ENCODE results near the gene PXDN.

Gene PXDN

DNA sequence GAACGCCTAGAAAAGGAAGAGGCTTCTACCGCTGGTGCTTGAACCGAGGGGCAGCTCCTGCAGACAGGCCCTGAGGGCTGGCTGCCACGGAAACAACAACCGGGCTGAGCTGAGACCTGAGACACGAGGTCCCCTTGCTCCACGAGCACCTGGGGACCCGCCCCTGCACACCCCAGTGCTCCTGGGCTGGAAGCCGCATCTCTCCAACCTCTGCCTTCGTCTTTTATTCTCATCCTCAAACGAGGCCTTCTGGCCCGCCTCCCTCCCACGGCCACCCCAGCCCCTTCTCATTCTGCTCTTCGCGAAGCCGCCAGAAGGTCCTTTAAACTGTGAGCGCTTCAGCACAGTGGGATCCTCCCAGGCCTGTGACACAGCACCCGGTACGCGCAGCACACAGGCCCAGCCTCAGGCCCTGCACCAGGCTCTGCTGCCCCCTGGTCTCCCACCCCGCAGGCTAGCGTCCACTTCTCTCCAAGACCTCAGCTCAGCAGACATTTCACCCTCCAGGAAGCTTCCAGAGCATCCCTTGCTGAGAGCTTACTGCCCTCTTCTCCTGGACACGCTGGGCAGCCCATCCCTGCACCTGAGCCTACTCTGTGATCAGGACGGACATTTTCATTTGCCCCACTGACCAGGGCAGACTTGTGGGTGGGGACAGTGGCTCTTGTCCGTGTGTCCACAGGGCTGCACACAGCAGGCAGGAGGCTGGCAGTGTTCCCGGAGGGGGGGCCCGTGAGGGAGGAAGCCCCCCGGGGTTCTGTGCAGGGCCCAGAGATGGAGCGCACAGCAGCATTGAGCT lies 149.7 kb downstream of the PXDN start:
- DNase-seq (ENCODE audit: low spot score), result no peak

- DNase-seq (ENCODE audit: low spot score), result no peak
These were observed 150.3 kb downstream of the PXDN start for GRCh38 chr2:1594123-1594372.

- no peak for DNase-seq (ENCODE audit: low spot score)
These were observed 150.8 kb downstream of the PXDN start for GRCh38 chr2:1593371-1594122.

GRCh38 chr2:1591978-1592907 lies 152.1 kb downstream of the PXDN start:
- DNase-seq (ENCODE audit: low spot score), result no peak

GRCh38 chr2:1591461-1591770 lies 152.9 kb downstream of the PXDN start:
- DNase-seq (ENCODE audit: low spot score), result no peak

DNA sequence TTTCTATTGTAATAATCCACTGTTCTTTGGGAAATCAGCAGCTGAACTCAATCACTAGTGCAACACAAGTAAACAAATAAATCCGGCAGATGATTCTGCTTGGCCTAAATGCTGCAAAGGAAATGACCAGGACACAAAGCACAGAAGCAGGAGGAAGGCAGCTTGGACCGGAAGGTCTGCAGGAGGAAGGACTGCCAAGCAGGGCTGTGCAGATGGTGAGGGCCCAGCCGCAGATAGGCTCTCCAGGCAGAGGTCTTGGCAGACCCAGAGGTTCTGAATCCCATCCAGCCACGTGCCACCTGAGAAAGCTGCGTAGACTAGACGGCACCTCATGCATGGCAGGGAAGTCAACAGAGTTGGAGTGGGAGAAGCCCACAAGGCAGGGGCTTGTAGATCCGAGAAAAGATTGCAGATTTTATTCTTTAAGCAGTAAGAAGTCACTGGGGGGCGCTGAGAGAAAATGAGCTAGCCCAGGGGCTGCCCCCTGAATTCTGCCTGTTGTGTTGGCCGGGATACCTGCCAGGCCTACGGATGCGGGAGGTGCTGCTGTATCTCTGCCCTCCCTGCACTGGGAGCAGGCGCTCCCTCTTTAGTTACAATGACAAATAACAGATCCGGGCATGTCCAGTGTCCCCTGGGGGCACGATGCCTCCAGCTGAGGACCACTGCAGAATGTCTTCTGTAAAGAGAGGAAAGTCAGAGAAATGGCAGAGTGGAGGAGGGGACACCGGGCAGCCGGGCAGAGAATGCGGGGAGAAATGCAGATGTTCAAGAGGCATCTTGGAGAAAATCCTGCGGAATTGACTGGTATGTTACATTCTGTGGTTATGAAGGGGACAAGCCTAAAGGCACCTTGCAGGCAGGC lies 153.5 kb downstream of the PXDN start:
- DNase-seq (ENCODE audit: low spot score), result no peak

- DNase-seq (ENCODE audit: low spot score), result no peak
These were observed 155.2 kb downstream of the PXDN start for GRCh38 chr2:1588978-1589621.

DNA sequence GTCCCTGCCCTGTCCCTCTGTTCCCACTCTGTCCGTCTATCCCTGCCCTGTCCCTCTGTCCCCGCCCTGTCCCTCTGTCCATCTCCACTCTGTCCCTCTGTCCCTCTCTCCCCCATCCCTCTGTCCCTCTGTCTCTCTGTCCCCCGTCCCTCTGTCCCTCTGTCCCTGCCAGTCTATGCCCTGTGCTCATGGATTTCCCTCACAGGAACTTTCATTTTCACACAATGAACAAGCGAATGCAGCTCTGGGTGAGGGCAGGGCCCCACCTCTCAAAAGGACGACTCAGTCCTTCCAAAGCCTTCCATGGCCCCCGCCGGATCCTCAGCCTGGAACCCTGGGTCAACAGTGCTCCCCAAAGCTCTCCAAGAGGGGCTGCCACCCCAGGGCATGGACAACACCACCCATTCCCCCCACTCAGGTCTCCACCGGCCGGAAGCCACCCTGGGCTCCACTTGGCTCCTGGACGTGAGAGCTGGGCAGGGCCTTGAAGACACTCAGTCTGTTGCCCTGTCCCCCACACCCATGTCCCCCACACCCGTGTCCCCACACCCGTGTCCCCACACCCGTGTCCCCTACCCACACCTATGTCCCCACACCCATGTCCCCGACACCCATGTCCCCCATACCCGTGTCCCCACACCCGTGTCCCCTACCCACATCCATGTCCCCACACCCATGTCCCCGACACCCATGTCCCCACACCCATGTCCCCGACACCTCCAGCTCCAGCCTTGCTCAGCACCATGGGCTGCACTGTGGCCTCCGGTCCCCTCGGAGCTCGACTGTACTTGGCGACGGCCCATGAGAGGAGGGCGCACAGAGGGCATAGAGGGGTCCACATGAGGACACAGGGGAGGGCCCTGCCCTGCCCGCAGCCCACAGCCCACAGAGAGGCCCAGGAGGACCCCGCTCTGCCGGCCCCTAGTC lies 156.0 kb downstream of the PXDN start:
- no peak for DNase-seq (ENCODE audit: low spot score)

GRCh38 chr2:1586923-1587840 lies 157.1 kb downstream of the PXDN start:
- no peak for DNase-seq (ENCODE audit: low spot score)

DNA sequence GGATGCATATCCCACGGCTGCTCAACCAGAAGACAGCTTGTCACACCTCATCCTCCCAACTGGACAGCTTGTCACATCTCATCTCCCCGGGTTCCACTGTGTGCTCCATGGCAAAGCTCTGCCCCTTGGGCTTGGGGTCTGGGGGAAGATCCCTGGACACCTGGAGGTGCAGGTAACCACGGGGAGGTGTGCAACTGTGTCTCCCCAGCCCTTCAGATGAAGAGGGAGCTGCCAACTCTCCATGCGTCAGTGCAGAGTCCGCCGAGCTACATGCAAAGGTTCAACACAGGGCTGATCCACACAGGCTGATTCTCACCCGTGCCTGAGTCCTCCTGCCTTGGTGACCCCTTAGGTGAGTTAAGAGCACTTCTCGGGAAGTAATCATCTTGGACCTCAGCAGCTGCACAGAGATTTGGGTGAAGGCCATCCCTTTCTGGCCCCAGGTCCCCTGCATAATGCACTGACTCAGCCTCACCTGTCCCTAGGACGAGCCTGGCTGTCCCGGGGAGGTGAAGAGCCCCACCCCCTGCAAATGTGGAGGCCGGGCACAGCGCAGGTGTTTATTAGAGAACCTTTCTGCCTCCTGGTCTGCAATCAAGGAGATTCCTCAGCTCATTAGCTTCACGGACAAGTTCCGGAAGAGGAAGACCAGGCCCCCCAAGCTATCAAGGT lies 157.9 kb downstream of the PXDN start:
- DNase-seq (ENCODE audit: low spot score), result no peak

GRCh38 chr2:1585635-1586034 lies 158.7 kb downstream of the PXDN start:
- DNase-seq (ENCODE audit: low spot score), result no peak

DNA sequence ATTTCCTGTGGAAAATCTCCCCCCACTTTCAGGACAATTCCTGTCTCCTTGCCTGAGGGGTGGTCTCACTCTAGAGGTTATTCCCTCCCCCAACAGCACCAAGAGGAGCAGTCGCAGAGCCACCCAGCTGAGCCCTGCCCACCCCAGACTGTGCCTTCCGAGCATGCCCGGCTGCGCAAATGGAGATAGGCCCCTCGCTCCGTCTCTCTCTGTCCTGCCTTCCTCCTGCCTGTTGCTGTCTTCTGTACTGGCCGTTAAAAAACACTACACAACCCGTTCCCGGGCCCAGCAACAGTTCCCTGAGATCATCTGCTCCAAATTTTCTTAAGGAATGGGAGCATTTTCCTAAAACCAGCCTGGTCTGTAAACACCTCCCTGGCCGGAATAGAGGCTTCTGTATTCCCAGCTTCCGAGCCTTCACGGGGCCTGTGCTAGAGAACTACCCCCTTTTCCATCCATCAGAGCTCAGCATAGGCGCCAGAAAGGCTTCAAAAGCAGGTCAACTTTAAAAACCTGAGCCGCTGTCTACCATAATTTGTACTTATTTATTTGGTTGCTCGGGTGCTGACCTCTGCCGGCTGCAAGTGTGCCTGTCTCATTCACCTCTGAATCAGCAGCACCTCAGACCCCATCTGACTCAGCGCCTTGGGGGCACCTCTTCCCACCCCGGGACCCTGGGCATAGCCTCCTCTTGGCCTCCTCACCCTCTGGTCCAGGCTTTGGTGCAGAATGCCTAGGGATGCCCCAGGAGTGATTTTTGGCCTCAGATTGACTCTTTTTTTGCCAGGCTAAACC lies 159.4 kb downstream of the PXDN start:
- no peak for DNase-seq (ENCODE audit: low spot score)

GRCh38 chr2:1584051-1584531 lies 160.2 kb downstream of the PXDN start:
- no peak for DNase-seq (ENCODE audit: low spot score)

DNA sequence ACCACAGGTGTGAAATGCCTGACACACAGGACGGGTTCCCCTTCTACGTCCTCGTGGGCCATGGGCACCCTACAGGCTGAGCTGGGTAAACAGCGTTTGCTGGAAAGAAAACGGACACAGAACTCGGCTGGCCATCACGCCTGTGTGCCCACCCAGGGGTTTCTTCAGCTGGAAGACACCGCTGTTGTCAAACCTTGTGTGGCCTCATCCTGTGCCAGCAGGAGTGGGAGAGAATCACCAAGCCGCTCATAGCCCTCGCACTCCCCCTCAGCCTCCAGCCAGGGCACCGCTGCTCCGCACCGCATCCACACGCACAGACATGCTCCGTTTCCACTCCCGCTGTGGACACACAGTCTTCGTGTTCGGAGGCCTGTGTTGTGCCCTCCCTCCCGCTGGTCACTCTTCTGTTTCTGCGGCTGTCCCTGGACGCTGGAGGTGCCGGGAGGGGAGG lies 161.4 kb downstream of the PXDN start:
- DNase-seq (ENCODE audit: low spot score), result no peak

- no peak for DNase-seq (ENCODE audit: low spot score)
These were observed 162.2 kb downstream of the PXDN start for GRCh38 chr2:1581965-1582625.
